HG03175 (cell line): Measurements from ENCODE around the gene MAFG.

Experiments
- ATAC-seq: cut with Tn5 transposase; IDR thresholded peaks from one replicate; pipeline ENCODE4 v1.9.1; 2021; ENCODE audit warnings: mild to moderate bottlenecking, moderate library complexity; ENCODE audit not compliant: unreplicated experiment

Gene MAFG

GRCh38 chr17:81927653-81928543, at the start of gene MAFG:
MAFG (minus strand) TSS chr17:81927735; CDS start chr17:81923185, 4,550 bp downstream.
- ATAC-seq: peak; percentile 73

- ATAC-seq: peak; percentile 11
Observed at GRCh38 chr17:81976332-81977210, 49.0 kb upstream of the MAFG start.

- ATAC-seq: no peak
Observed at GRCh38 chr17:81973432-81973831, 45.9 kb upstream of the MAFG start.

GRCh38 chr17:81968850-81969812, 41.6 kb upstream of the MAFG start:
- no peak for ATAC-seq

- no peak for ATAC-seq
Observed at GRCh38 chr17:81968396-81968745, 40.8 kb upstream of the MAFG start.

GRCh38 chr17:81967533-81968395, 40.2 kb upstream of the MAFG start:
- ATAC-seq: no peak

GRCh38 chr17:81967244-81967532, 39.7 kb upstream of the MAFG start:
- no peak for ATAC-seq

- ATAC-seq: no peak
Observed at GRCh38 chr17:81966343-81967243, 39.1 kb upstream of the MAFG start.

- ATAC-seq: no peak
Observed at GRCh38 chr17:81964081-81964849, 36.7 kb upstream of the MAFG start.

- ATAC-seq: no peak
Observed at GRCh38 chr17:81962499-81963441, 35.2 kb upstream of the MAFG start.

- ATAC-seq: no peak
Observed at GRCh38 chr17:81961521-81962498, 34.3 kb upstream of the MAFG start.

GRCh38 chr17:81961087-81961511, 33.6 kb upstream of the MAFG start, which contains the start of gene NOTUM:
NOTUM (minus strand) TSS chr17:81961187; CDS start chr17:81960909, 278 bp downstream.
- ATAC-seq: no peak

GRCh38 chr17:81960130-81960958, 32.8 kb upstream of the MAFG start:
- no peak for ATAC-seq

GRCh38 chr17:81959362-81960129, 32.0 kb upstream of the MAFG start:
- no peak for ATAC-seq
